Measurements from ENCODE around the gene NAALADL2.

Gene NAALADL2

GRCh38 chr3:175297216-175297615, 438.1 kb downstream of the NAALADL2 start:
- DNase-seq (ENCODE audit: low read depth in 3 of 3, low spot score in 1 of 3): no peak

- no peak for DNase-seq (ENCODE audit: low read depth in 3 of 3, low spot score in 1 of 3)
Observed at GRCh38 chr3:175301741-175302140, 442.6 kb downstream of the NAALADL2 start.

- no peak for DNase-seq (ENCODE audit: low read depth in 3 of 3, low spot score in 1 of 3)
Observed at GRCh38 chr3:175304404-175304803, 445.3 kb downstream of the NAALADL2 start.

- DNase-seq (ENCODE audit: low read depth in 3 of 3, low spot score in 1 of 3): no peak
Observed at GRCh38 chr3:175307642-175308041, 448.5 kb downstream of the NAALADL2 start.

GRCh38 chr3:175308097-175308496, 449.0 kb downstream of the NAALADL2 start:
- no peak for DNase-seq (ENCODE audit: low read depth in 3 of 3, low spot score in 1 of 3)

DNA sequence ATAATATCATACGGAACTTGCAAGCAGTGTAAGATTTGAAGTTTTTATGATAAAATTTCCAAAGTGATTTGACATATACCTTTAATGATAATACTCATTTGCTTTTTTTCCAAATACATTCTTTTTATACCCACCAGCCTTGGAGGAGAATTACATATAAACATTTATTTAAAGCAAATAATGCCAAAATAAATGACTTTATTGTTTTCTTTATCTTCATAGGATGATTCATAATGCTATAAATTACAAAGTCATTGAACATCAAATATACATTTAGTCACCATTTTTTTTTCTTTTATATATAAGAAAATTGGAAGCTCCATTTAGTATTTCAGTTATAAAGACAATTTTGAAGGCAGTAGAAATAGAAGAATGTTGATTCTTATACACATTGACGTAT, 450.9 kb downstream of the NAALADL2 start:
- DNase-seq (ENCODE audit: low read depth in 3 of 3, low spot score in 1 of 3): no peak

DNA sequence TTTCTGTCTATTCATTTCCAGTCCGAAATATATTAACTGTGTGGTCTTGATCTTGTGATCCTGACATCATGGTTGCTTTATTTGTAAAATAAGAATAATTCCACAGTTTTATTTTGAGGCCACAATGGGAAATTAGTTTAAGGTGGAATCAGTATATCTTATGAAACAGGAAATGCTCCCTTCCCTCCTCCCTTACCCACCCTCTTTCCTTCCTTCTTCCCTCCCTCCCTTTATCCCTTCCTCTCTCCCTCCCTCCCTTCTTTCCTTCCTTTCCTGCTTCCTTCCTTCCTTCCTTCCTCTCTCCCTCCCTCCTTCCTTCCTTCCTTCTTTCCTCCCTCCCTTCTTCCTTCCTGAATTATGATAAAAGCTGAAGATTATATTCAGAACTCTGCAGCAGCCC, 452.3 kb downstream of the NAALADL2 start:
- DNase-seq (ENCODE audit: low read depth in 3 of 3, low spot score in 1 of 3): no peak

GRCh38 chr3:175311946-175312345, 452.8 kb downstream of the NAALADL2 start:
- DNase-seq (ENCODE audit: low read depth in 3 of 3, low spot score in 1 of 3): no peak

DNA sequence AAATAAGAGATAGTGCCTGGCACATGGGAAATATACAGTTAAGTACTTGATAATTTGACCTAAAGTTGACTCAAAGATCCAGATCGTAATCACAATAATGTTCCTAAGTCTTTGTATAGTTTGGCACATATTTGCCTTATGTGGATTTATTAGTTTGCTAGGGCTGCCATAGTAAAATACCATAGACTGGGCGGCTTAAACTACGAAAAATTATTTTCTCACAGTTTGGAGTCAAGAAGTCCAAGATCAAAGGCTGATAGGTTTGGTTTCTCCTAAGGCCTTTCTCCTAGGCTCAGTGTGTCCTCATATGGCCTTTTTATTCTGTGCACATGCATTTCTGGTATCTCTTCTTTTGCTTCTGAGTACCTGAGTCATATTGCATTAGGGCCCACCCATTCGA, 453.7 kb downstream of the NAALADL2 start:
- no peak for DNase-seq (ENCODE audit: low read depth in 3 of 3, low spot score in 1 of 3)

DNA sequence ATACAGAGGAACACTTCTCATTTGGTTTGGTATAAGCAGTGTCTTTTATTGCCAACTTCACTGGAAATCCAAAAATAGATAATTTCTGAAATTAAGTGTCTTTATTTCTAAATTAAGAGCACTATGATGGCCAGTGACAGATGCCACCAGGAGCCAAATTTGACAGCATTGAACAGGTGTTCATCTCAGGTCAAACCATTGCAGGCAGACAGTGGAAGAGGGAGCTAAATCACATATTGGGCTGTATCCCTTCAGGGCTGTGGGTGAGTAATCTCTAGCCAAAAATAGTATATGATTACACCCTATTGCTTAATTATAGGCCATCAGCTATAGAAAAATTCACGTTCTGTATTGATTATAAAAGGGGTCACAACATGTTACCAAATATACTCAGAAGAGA, 457.7 kb downstream of the NAALADL2 start:
- no peak for DNase-seq (ENCODE audit: low read depth in 3 of 3, low spot score in 1 of 3)

DNA sequence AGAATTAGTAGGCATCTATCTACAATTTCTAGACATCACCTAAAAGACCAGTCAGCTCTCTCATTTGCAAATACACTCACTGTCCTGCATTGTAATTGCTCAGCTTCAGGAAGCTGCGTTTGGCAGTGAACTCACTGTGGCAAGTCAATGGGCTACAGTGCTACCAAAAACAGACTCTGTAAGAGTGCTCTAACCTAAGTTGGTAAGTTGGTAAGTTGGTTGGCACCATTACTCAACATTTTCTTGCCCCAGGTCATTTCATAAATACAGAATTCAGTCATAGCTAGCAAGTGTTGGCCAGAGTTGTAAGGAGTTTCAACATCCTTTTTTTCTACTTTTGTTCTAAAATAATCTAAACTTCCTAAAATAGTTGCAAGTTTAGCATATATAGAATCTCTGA, 466.3 kb downstream of the NAALADL2 start:
- DNase-seq (ENCODE audit: low read depth in 3 of 3, low spot score in 1 of 3): no peak

DNA sequence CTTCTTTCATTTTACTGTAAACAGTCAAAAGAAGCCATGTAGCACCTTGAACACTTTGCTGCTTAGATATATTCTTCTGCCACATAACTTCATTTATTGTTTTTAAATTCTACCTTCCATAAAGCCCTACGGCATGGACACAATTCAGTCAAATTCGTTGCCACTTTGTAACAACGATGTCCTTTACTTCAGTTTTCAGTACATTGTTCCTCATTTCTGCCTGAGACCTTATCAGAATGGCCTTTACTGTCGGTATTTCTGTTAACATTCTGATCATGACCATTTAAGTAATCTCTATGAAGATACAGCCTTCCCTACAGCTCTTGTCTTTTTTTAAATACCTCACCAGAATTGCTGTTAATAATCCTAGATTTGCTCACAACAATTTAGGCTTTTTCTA, 466.9 kb downstream of the NAALADL2 start:
- no peak for DNase-seq (ENCODE audit: low read depth in 3 of 3, low spot score in 1 of 3)

- no peak for DNase-seq (ENCODE audit: low read depth in 3 of 3, low spot score in 1 of 3)
Observed at GRCh38 chr3:175329373-175329772, 470.2 kb downstream of the NAALADL2 start.

DNA sequence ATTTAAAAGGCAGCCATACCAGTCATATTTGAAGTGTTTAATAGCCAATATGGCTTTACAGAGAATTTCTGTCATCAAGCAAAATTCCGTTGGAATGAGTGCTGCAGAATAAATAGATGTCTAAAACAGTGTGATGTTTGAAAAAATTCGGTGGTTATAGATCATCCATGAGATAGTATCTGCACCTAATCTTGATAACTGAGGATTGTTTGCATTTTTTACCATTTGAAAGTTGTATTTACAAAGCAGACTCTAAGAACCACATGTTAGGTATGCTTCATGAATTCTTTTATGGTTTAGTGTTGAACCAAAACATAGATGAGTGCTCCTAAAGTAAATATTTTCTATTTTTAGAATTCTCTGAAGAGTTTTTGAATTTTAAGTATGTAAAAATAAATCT, 476.1 kb downstream of the NAALADL2 start:
- no peak for DNase-seq (ENCODE audit: low read depth in 3 of 3, low spot score in 1 of 3)

- no peak for DNase-seq (ENCODE audit: low read depth in 3 of 3, low spot score in 1 of 3)
Observed at GRCh38 chr3:175336406-175337133, 477.4 kb downstream of the NAALADL2 start.

DNA sequence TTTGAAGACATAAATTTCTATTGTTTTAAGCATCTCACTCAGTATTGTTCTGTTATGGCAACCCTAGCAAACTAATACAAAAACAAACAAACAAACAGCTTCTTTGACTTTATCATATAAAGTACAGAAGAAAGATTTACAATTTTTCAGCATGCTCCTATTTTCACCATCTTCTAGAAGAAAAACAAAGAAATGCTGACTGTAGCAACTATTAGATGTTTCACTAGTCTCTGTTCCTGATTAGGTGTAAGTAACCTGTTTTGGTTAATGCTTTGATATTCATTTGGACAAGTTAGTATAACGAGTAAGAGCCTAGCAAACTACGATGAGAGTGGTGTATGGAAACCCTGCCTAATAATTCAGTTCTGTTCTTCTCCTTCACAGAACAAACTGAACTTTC, 478.5 kb downstream of the NAALADL2 start:
- no peak for DNase-seq (ENCODE audit: low read depth in 3 of 3, low spot score in 1 of 3)

DNA sequence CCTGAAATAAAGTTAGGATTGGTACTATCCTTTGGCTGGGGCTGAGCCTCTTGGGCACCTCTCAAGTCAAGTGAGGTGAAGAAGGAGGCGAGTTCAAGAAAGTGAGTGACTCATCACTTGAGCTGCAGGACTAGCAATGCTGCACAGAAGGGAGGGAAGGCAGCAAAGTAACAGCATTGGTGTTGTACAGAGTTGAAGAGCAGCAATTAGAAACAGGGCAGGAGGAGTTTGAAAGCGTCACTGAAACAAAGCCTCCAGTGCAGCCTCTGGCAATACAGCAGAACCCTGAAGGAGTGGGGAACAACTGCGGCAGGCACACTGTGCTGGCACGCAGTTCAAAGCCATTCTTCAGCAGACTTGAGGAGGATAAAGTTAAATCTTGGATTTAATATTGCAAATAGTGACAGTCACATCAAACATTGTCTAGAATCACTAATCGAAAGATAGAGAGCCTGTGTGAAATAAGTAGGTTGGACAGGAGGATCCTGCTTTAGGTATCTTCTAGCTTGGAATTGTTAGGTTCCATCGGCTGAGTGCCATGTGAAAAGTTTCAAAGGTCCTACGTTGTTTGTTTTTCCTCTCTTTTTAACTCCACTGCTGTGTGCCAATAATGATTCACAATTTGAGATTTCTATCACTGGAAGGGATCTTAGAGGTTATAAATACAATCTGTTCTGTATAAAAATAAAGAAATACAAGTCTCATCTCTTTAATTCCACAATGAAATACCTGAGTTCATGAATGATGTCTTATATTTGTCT, 479.8 kb downstream of the NAALADL2 start:
- DNase-seq (ENCODE audit: low read depth in 3 of 3, low spot score in 1 of 3): no peak

GRCh38 chr3:175340338-175341015, 481.3 kb downstream of the NAALADL2 start:
- no peak for DNase-seq (ENCODE audit: low read depth in 3 of 3, low spot score in 1 of 3)

DNA sequence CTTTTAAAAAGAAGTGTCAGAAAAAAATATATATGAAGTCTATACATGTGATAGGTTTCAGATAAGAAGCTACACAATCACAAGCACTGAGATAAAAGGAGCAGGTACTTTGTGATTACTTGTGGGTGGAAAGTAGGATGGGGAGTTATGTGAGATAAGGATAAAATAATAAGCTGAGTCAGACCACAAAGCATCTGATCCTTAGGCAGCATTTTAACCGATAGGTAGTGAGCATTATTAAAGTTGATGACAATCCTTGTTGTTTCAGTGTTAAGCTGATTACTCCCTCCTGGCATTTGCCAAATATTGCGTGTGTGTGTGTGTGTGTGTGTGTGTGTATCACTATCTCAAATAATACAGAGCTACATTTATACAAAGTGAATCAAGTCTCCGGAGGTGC, 483.1 kb downstream of the NAALADL2 start:
- no peak for DNase-seq (ENCODE audit: low read depth in 3 of 3, low spot score in 1 of 3)

DNA sequence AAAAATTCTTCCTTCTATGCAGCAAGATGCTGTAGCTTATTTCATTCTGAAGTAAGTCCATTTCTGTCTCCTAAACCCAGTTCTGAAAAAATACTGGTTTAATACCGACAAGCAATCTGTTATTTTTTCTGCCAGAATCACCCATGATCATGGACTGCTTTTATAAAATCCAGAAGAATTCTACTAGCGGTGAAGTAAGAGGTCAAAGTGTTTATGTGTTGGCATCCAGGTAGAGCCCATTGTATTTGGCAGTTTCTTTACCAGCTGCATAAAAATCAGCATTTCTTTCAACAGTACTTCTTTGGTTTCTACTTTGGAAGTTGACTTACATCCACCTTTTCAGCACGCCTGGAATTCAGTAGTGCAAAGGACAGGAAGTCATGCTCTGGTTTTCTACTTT, 484.8 kb downstream of the NAALADL2 start:
- no peak for DNase-seq (ENCODE audit: low read depth in 3 of 3, low spot score in 1 of 3)

DNA sequence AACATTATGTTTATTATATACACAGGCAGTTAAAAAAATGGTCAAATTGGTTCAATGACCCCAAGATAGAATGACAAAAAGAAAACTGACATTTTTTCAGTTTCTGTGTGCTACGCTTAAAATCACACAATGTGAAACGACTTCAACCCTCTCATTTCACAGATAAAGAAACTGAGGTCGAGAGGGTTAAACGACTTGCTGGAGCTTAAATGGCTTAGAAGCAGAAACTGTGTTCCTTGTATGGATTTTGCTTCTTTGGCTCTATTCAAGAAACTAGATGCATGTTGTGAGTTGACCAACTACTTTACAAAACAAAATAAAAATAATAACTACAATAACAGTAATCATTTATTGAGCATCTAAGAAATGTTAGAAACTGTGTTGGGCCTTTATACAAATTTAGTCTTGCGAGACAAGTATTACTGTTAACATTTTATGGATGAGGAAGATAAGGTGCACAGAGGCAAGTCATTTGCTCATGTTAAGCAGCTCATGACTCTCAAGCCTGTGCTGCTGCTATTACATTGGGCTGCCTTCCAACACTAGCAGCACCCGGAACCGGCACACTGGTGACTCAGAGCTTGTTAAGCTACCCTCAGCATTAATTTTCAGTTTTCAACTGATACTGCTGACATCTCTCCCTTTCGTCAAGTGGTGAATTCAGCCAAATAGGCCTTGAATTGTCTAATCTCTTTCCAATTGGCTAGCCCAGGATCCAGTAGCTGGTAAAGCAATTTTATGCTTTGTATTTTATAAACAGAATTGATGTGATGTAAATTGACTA, 487.6 kb downstream of the NAALADL2 start:
- no peak for DNase-seq (ENCODE audit: low read depth in 3 of 3, low spot score in 1 of 3)

Measured in stimulated activated CD4-positive, alpha-beta T cell treated with anti-CD3 and anti-CD28 coated beads, TNF-alpha, amount 100 ng/mL, for 1 hour (primary cell).